GM12865 (cell line): ENCODE measurements around the gene GSC.
"Not testable (repeated sequence)": the region's sequence is repeated elsewhere in the genome, so short reads cannot be mapped to it uniquely, and the experiment has no call there.

Experiments
- DNase-seq: peaks from one replicate; pipeline ENCODE4 v3.0.0; 2010; ENCODE audit warnings: low read depth
- H3K4me3 ChIP-seq: 2 replicates; pipeline ENCODE4 v1.5.1; 2011; ENCODE audit warnings: mild to moderate bottlenecking, low read depth, low read length, control low read depth
- CTCF ChIP-seq: IDR thresholded peaks from 2 replicates; pipeline ENCODE4 v1.5.1; 2011; ENCODE audit warnings: low read length, control low read depth, low read depth, inconsistent platforms; ENCODE audit not compliant: insufficient read depth; ENCODE audit errors: missing control alignments

The GSC gene

GRCh38 chr14:94746131-94746530, 23.8 kb downstream of the GSC start:
- no peak for DNase-seq
- H3K4me3 ChIP-seq = no peak overlapping the region
- no peak for TF ChIP-seq CTCF

- TF ChIP-seq CTCF = no peak
- no peak for DNase-seq
- H3K4me3 ChIP-seq = no peak overlapping the region
These were observed 31.2 kb downstream of the GSC start for GRCh38 chr14:94738751-94739150.

- TF ChIP-seq CTCF = no peak
- H3K4me3 ChIP-seq = no peak overlapping the region
- DNase-seq = no peak
These were observed 31.8 kb downstream of the GSC start for GRCh38 chr14:94738097-94738496.

- TF ChIP-seq CTCF = no peak
- H3K4me3 ChIP-seq = no peak overlapping the region
- no peak for DNase-seq
These were observed 41.0 kb downstream of the GSC start for GRCh38 chr14:94728950-94729349.

- DNase-seq, H3K4me3 ChIP-seq: not testable (repeated sequence)
These were observed 41.5 kb downstream of the GSC start for GRCh38 chr14:94728440-94728839.

- not testable (repeated sequence) for H3K4me3 ChIP-seq, DNase-seq
These were observed 43.3 kb downstream of the GSC start for GRCh38 chr14:94726649-94727048.

- no peak for DNase-seq
- H3K4me3 ChIP-seq = no peak overlapping the region
- no peak for TF ChIP-seq CTCF
These were observed 44.9 kb downstream of the GSC start for GRCh38 chr14:94724993-94725392.

- no peak for TF ChIP-seq CTCF
- H3K4me3 ChIP-seq = no peak overlapping the region
- DNase-seq = no peak
These were observed 47.5 kb downstream of the GSC start for GRCh38 chr14:94722397-94722796.
